ENCODE results near the gene PARVA.

- no peak for TF ChIP-seq CTCF (IDR thresholded peaks at IDR 0.05)
- TF ChIP-seq POLR2A (IDR thresholded peaks at IDR 0.05) = no peak
- TF ChIP-seq EP300 (IDR thresholded peaks at IDR 0.05) = no peak
Measured at GRCh38 chr11:12399355-12399754, 22.0 kb downstream of the PARVA start.

Data from stomach (tissue), 4 donors.